NT2/D1 (cell line): ENCODE results near the gene IL5RA.

ENCODE experiments used
- DNase-seq: peaks from one replicate; pipeline ENCODE4 v3.0.0-alpha.2; 2011; ENCODE audit warnings: low read depth, low spot score
- H3K27me3 ChIP-seq: 2 replicates; pipeline ENCODE4 v1.6.0; 2011; ENCODE audit warnings: mild to moderate bottlenecking; ENCODE audit not compliant: insufficient read length, insufficient read depth
- H3K36me3 ChIP-seq: 2 replicates; pipeline ENCODE4 v1.6.1; 2011; ENCODE audit warnings: mild to moderate bottlenecking, low read length, mixed read lengths; ENCODE audit not compliant: insufficient read depth, insufficient read length
- H3K4me1 ChIP-seq: 2 replicates; pipeline ENCODE4 v1.5.1; 2011; ENCODE audit not compliant: insufficient read depth, insufficient read length
- H3K4me3 ChIP-seq: 2 replicates; pipeline ENCODE4 v1.5.1; 2011; ENCODE audit warnings: low read depth; ENCODE audit not compliant: insufficient read length
- H3K9ac ChIP-seq: 2 replicates; pipeline ENCODE4 v1.6.0; 2011; ENCODE audit warnings: low read depth; ENCODE audit not compliant: insufficient read length
- H3K9me3 ChIP-seq: 2 replicates; pipeline ENCODE4 v1.5.1; 2011; ENCODE audit warnings: mild to moderate bottlenecking, low read length; ENCODE audit not compliant: insufficient read depth
- SUZ12 ChIP-seq: IDR thresholded peaks from 2 replicates; pipeline ENCODE4 v1.6.1; 2011; ENCODE audit not compliant: insufficient read length, insufficient read depth; ENCODE audit errors: extremely low read depth
- YY1 ChIP-seq: IDR thresholded peaks from 2 replicates; pipeline ENCODE4 v1.6.1; 2011; ENCODE audit not compliant: insufficient read length, insufficient read depth
- ZNF274 ChIP-seq: IDR thresholded peaks from 2 replicates; pipeline ENCODE4 v1.6.1; 2011; ENCODE audit warnings: mild to moderate bottlenecking, low read depth, low read length

The IL5RA gene

DNA sequence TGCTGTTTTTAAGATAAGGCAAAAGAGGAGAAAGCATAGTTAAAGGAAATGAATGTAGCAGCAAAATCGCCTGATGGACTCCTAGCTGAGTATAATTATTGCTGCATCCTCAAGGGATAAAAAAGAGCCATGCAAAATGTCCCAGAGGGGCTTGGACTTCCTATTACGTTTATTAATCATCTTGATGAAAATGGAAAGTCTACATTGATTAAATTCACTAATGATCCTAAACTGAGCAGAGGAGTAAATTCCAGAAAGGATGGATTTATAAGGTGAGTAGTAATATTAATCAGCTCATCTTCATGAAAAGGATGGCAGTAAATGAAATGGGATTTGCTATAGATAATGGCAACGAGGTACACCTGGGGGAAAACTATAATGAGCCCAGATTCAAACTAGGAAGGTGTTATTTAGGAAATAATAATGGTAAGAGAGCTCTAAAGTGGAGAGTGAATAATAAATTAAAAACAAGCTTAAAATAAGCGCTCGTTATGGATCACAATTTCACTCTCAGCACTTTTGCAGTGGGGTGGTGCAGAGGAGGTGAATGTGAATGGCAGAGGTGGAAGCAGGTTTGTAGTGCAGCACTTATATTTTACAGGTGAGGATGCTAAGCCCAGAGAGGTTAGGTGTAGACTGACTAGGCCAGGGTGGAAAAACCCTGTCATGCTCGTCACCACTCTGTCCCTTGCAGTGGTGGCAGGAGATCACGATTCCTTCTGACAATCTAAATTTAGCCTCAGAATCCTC is 22.3 kb downstream of the IL5RA start:
- Histone ChIP-seq H3K9me3 (no peaks in the 10 kb centered on the region), H3K27me3 (no peaks in the 10 kb centered on the region), H3K4me3 (no peak overlapping the region), H3K9ac (no peak overlapping the region), H3K4me1 (no peaks in the 10 kb centered on the region), H3K36me3 (no peaks in the 10 kb centered on the region)
- DNase-seq: no peak
- no peak for TF ChIP-seq YY1
- no peak for TF ChIP-seq ZNF274
- no peak for TF ChIP-seq SUZ12

DNA sequence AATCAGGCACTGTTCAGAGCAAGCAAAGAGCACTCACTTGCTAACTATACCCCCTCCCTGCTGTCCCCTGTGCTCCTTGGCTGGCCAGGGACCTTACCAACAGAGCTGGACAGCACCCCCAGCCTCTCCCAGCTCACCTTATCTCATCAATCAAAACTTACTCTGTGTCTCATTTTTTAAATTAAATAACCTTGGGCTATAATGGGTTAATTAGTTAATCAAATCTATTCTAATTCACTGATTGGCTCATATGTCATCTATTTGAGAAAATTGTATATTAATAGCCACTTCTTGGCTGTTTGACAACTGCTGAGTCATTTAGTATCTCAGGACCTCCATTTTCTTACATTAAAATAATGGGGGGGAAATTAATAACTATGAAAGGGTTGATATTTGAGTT is 22.9 kb downstream of the IL5RA start:
- H3K9me3 ChIP-seq: no peaks in the 10 kb centered on the region
- no peak for TF ChIP-seq YY1
- TF ChIP-seq ZNF274: no peak
- H3K36me3 ChIP-seq: no peaks in the 10 kb centered on the region
- no peaks in the 10 kb centered on the region for H3K27me3 ChIP-seq
- no peak overlapping the region for H3K4me3 ChIP-seq
- no peak for DNase-seq
- no peaks in the 10 kb centered on the region for H3K4me1 ChIP-seq
- H3K9ac ChIP-seq: no peak overlapping the region

DNA sequence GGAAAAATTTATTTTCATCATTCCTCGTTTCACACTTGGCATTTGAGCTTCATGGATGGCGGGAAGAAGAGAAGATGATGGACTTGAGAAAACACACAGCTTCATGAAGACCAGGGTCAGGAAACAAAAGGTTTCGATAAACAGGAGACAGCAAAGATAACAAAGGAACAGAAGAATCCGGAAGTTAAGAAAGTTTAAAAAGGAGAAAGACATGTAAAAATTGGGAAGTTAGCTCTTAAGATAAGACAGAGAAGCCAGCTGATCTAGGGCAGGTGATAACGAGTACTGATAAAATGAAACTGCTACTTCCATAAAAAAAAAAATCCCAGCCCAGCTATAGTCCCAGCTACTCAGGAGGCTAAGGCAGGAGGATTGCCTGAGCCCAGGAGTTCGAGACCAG is 23.9 kb downstream of the IL5RA start:
- H3K4me1 ChIP-seq: no peaks in the 10 kb centered on the region
- H3K9me3 ChIP-seq: no peaks in the 10 kb centered on the region
- TF ChIP-seq SUZ12 (no peak), ZNF274 (no peak), YY1 (no peak)
- H3K4me3 ChIP-seq: no peak overlapping the region
- no peaks in the 10 kb centered on the region for H3K36me3 ChIP-seq
- H3K27me3 ChIP-seq: no peaks in the 10 kb centered on the region
- DNase-seq: no peak
- no peak overlapping the region for H3K9ac ChIP-seq

DNA sequence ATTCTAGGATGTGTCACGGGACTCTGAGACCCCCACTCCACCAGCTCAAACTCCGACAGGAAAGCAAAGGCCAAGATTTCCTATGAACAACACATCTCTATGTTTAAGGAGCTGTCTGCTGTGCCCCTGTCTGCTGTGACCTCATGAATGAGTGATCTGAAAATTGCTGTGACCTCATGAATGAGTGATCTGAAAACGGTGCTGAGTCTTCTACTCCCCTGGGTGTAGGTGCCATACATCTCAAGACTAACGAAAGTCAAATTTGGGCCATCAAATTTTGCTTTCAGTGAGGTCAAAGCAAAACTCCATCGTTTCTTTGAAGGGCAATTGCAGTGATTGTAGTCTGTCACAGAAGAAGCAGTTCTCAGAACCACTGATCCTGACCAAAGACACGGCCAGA is 24.4 kb downstream of the IL5RA start:
- H3K27me3 ChIP-seq: no peaks in the 10 kb centered on the region
- no peak overlapping the region for H3K4me3 ChIP-seq
- no peak overlapping the region for H3K9ac ChIP-seq
- DNase-seq: no peak
- H3K36me3 ChIP-seq: no peaks in the 10 kb centered on the region
- TF ChIP-seq YY1 (no peak), ZNF274 (no peak), SUZ12 (no peak)
- H3K9me3 ChIP-seq: no peaks in the 10 kb centered on the region
- no peaks in the 10 kb centered on the region for H3K4me1 ChIP-seq

DNA sequence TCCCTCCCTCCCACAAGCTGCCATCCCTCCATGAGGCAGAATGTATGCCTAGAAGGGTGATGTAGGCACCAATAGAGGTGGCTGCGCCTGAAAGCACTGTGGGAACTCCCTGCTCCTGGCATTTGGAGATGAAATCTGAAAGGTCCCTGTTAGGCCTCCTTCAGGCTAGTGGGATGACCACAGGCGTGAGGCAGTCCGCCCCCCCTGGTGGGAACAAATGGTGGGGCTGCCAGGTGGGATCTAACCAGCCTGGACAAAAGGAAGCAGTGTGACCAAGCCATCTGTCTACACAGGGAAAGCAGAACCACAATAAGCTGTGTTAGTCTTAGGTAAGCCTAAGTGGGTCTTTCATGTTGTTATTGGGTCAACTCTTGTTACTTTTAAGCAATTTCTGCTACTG is 25.3 kb downstream of the IL5RA start:
- Histone ChIP-seq H3K36me3 (no peaks in the 10 kb centered on the region), H3K27me3 (no peaks in the 10 kb centered on the region), H3K4me1 (no peaks in the 10 kb centered on the region), H3K9ac (no peak overlapping the region), H3K9me3 (no peaks in the 10 kb centered on the region), H3K4me3 (no peak overlapping the region)
- DNase-seq: no peak
- TF ChIP-seq YY1: no peak
- no peak for TF ChIP-seq SUZ12
- no peak for TF ChIP-seq ZNF274

DNA sequence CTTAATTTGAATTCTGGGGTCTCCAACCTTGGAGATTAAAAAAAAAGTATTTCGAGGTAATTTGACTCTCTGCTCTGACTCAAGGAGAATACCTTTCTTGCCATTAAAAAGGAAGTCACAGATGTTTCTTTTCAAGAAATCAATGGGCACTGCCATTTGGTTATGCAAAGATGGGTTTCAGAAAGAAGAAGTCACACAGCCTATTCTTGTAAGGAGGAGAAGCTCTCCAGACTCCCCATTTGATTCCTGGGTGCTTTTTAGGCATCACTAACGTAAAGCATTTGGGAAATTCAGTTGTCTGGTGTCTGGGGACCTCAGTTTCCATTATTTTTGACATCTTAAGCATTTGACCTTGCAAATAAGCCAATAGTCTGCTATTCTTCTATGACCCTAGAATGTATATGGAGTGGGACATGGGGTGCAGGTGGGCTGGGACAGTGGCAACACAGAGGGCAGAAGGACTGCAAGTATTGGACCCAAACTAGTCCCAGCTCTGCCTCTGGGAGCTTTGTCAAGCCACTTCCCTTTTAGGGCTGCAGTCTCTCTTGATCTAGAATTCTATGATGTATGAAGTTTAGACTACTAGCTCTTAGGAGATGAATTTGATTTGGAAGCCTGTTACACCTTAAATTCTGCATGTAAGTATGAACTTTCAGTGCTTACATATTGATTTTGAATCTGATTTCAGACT is 27.8 kb downstream of the IL5RA start:
- no peaks in the 10 kb centered on the region for H3K36me3 ChIP-seq
- no peak overlapping the region for H3K9ac ChIP-seq
- no peak overlapping the region for H3K4me3 ChIP-seq
- H3K27me3 ChIP-seq: no peaks in the 10 kb centered on the region
- no peaks in the 10 kb centered on the region for H3K9me3 ChIP-seq
- TF ChIP-seq ZNF274 (no peak), YY1 (no peak), SUZ12 (no peak)
- no peaks in the 10 kb centered on the region for H3K4me1 ChIP-seq
- no peak for DNase-seq

DNA sequence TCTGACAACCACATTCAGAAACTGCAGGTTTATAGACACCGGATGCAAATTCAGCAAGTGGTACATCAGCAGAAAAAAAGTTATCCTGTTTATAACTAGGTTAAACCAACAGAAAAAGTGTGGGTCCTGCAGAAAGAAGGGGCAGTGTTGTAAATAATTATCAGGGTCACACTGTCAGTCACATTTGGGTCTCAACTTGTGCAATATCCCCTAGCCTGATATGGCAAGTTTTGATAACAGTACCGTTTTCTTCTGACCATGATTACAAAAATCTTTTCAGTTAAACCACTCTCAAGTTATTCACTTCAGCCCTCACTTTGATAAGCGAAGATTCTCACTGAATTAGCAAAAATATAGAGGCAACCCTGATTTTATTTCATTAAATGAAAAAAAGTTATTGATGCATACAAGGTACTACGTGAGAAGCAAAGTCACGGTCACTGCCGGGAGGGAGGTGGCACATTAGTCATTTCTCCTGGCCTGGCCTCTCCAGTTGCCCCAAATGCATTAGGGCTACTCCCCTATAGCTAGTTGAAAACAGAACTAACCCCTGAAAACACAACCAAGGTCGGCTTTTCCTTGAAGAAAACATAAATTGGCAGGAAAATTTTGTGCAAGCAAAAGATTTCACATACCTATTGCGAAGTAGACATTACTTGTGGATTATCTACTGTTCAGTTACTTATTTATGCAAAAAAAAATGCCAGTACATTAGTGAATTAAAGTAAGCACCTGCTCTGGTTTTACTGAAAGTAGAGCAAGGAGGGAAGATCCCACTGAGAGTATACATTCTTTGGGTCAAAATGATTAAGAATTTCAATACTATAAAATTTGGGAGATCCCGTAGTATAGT is 28.6 kb downstream of the IL5RA start:
- Histone ChIP-seq H3K4me1 (no peaks in the 10 kb centered on the region), H3K36me3 (no peaks in the 10 kb centered on the region), H3K4me3 (no peak overlapping the region), H3K9me3 (no peaks in the 10 kb centered on the region), H3K27me3 (no peaks in the 10 kb centered on the region), H3K9ac (no peak overlapping the region)
- no peak for DNase-seq
- TF ChIP-seq ZNF274 (no peak), SUZ12 (no peak)
